Large intestine (tissue), 3 donors: ENCODE measurements around the gene HCFC1. TPM values are rescaled to one million over a fixed set of nuclear protein-coding genes. Genes with fewer than 3 reads are reported as not detected.

Experiments
- DNase-seq, 2 donors: peaks; one replicate each; pipeline versions ENCODE4 v3.0.0 to v3.0.0-alpha.2; 2013
- H3K27ac ChIP-seq: one replicate; pipeline ENCODE4 v1.5.1; 2013; ENCODE audit warnings: low read length
- H3K27me3 ChIP-seq: 2 replicates; pipeline ENCODE4 v1.6.1; 2013; ENCODE audit warnings: low read length; ENCODE audit not compliant: control insufficient read depth, insufficient read depth
- H3K36me3 ChIP-seq: 2 replicates; pipeline ENCODE4 v1.6.1; 2013; ENCODE audit warnings: low read length; ENCODE audit not compliant: control insufficient read depth, insufficient read depth
- H3K4me1 ChIP-seq: one replicate; pipeline ENCODE4 v1.6.1; 2013; ENCODE audit warnings: low read length; ENCODE audit not compliant: control insufficient read depth, insufficient read depth
- H3K4me3 ChIP-seq: one replicate; pipeline ENCODE4 v1.5.1; 2013; ENCODE audit warnings: low read length
- H3K9me3 ChIP-seq: one replicate; pipeline ENCODE4 v1.6.1; 2013; ENCODE audit warnings: mild to moderate bottlenecking, low read depth, low read length, moderate library complexity; ENCODE audit not compliant: control insufficient read depth
- WGBS: methylation state at CpG from one replicate; pipeline ENCODE4 v1.1.5; 2013; ENCODE audit warnings: low lambda C conversion rate; ENCODE audit not compliant: insufficient coverage; 5-methylcytosine and 5-hydroxymethylcytosine counted together
- polyA plus RNA-seq: library from polyadenylated mRNA; unstranded; fragments of 120-200 nt; gene quantifications from one replicate; pipeline ENCODE4 v1.2.1, GENCODE V29; 2013

HCFC1 gene
- polyA plus RNA-seq, 1 donor: 33.3 TPM

DNA sequence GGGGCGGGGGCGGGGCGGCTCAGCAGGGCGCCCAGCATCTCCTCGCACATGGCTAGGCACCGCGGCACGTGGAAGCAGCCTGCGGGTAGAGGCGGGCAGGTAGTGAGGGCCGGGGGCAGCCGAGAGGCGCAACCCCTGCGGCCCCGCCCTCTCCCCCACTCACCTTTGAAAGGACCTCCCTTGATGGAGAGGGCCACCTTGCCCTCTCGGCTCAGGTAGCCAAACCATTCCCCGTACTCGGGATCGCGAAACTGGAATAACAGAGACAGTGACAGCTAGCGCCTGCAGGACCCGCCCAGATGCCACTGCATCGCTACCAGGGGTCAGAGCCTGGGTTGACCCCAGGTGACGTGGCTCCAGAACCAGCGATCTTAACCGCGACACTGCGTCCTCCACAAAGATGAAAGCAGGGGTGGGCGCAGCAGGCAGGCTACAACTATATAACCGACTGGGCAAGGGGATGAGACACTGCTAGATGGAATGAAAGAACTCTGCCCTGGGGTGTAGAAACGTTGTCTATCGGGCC is 36.2 kb downstream of the HCFC1 start:
- peak overlapping the region; percentile 17 for H3K27ac ChIP-seq
- peaks cover 31% of the 10 kb centered on the region for H3K36me3 ChIP-seq
- H3K4me1 ChIP-seq: peaks cover 10% of the 10 kb centered on the region
- no CpG with 5 or more reads among the region's 32 CpGs for WGBS
- peak in 1 of 2 donors; percentile 44 for DNase-seq
- no peaks in the 10 kb centered on the region for H3K27me3 ChIP-seq
- H3K4me3 ChIP-seq: peak overlapping the region; percentile 35
- H3K9me3 ChIP-seq: no peaks in the 10 kb centered on the region

DNA sequence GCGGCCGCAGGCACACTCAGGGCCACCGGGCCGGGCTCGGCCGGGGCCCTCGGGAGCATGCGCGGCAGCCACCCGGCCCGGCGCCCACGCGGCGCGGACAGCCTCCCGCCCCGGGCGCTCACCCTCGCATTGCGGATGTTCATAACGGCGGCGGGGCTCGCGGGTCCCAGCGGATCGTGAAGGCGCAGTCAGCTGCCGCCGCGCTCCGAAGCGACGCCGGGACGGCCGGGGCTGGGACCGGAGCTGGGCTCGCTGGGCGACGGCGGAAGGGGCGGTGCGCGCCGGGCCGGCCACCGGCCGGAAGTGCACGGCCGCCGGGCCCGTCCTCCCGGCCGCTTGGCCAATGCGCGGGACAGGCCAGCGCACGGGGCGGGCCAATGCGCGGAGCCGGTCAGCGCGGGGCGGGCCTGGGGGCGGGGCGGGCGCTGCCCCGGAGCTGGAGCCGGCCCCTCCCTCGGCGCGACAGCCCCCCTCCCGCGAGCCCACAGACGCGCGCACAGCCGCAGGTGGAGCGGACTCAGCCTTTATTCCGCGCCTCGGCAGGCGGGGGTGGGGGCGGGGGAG is 36.8 kb downstream of the HCFC1 start, which contains the start of gene NAA10:
NAA10 (minus strand) TSS at position 276 of the 564 bp plus-strand sequence; CDS start at position 143, 133 bp downstream.
- Histone ChIP-seq H3K4me3 (peak within 1 kb of the TSS; percentile 63), H3K27ac (peak within 1 kb of the TSS; percentile 17), H3K9me3 (no peaks in the 10 kb centered on the region), H3K4me1 (peaks cover 10% of the 10 kb centered on the region), H3K36me3 (peaks cover 32% of the 10 kb centered on the region), H3K27me3 (no peaks in the 10 kb centered on the region)
- no CpG with 5 or more reads among the region's 87 CpGs for WGBS
- DNase-seq: peak; percentile 63 to 73

DNA sequence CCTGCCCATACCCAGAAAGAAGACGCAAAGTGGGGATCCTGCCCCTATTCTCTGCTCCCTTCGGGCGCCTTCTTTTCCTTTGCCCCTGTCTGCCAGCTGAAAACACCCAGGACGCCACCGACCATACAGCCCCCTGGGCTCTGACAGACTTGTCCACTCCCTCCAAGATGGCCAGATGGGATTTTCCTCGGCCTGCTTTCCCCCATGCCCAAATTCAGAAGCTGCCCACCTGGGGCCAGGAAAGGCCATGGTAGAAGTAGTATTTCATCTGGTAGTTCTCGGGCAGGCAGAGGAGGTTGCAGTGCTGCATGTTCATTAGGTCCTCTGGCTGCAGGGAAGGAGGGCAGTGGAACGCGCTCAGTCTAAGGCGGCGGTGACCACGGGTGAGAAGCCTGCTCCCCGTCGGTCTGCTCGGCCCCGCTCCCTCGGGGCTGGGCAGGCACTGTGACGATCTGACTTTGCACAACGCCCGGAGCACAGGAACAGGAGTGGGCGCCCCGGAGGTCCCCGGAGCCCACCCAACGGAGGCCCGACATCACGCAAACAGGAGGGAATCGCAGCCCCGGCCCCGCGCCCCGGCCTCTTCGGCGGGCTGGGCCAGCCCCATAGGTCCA is 37.4 kb downstream of the HCFC1 start:
- Histone ChIP-seq H3K4me3 (peak overlapping the region; percentile 63), H3K27ac (no peak overlapping the region), H3K36me3 (peaks cover 32% of the 10 kb centered on the region), H3K27me3 (no peaks in the 10 kb centered on the region), H3K9me3 (no peaks in the 10 kb centered on the region), H3K4me1 (peaks cover 14% of the 10 kb centered on the region)
- WGBS: no CpG with 5 or more reads among the region's 33 CpGs
- no peak for DNase-seq

DNA sequence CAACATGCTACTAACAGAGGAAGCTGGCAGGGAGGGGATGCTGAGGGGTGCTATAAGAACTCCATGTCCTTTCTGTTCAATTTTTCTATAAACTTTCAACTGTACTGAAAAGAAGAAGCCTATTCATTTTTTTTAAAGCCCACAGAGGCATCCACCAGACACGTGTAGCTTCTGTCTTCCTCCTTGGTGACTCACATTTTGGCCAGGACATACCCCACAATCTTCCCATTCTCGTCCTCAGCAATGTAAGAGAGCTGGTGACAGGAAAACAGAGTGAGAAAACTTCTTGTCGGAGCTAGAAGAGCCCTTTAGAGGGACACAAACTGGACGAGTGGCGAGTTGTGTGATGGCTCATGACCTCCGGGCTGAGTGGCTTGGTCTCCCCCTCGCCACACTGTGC is 37.9 kb downstream of the HCFC1 start:
- no peaks in the 10 kb centered on the region for H3K9me3 ChIP-seq
- no peaks in the 10 kb centered on the region for H3K27me3 ChIP-seq
- peak overlapping the region; percentile 63 for H3K4me3 ChIP-seq
- H3K27ac ChIP-seq: no peak overlapping the region
- peaks cover 19% of the 10 kb centered on the region for H3K4me1 ChIP-seq
- DNase-seq: no peak
- H3K36me3 ChIP-seq: peaks cover 30% of the 10 kb centered on the region
- no CpG with 5 or more reads among the region's 7 CpGs for WGBS

DNA sequence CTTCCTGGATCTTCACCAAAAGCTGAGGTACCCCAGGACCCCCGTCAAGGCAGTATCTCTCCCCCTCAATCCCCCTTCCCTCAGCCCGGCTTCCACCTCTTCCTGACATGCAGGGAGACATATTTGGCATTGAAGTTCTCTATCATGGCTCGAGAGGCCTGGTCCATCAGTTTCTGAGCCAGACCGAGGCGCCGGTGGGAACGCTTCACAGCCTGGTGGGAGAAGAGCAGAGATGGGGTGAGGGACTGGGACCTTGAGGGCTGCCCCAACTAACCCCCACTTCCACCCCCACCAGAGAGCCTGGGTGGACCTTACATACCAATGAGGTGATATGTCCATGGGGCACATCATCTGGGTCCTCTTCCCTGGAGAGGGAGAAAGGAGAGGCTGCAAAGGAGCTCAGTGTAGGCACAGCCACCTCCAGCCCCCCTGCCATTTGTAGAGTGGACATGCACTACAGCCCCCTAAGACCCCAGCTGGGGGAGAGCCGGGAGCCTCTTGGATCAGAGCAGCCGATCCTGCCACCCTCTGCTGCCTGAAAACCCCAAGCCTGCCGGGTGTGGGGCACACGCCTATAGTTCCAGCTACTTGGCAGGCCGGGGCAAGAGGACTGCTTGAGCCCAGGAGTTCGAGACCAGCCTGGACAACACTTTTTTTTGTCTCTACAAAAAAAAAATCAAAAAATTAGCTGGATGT is 39.2 kb downstream of the HCFC1 start:
- Histone ChIP-seq H3K27ac (no peak overlapping the region), H3K4me1 (peaks cover 19% of the 10 kb centered on the region), H3K27me3 (no peaks in the 10 kb centered on the region), H3K4me3 (no peak overlapping the region), H3K9me3 (no peaks in the 10 kb centered on the region), H3K36me3 (peaks cover 30% of the 10 kb centered on the region)
- no CpG with 5 or more reads among the region's 13 CpGs for WGBS
- DNase-seq: no peak

DNA sequence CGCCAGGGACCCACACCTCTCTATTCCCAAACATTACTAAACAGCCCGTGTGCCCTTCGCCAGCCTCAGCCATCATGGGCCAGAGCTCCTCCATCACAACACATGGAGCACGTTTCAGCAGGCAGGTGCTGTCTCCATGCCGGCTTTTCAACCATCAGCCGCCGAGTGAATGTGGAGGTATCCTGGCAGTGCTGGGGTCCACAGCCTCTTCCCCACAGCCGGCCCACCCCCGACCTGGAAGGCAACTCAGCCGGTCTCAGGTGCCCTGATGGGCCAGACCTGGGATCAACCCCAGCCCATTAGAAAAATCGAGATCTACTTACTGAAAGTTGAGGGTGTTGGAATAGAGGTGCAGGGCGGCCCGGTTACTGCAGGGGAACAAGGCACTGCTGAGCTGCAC is 39.9 kb downstream of the HCFC1 start:
- no CpG with 5 or more reads among the region's 13 CpGs for WGBS
- Histone ChIP-seq H3K27ac (no peak overlapping the region), H3K36me3 (peaks cover 30% of the 10 kb centered on the region), H3K9me3 (no peaks in the 10 kb centered on the region), H3K27me3 (no peaks in the 10 kb centered on the region), H3K4me1 (peaks cover 24% of the 10 kb centered on the region), H3K4me3 (no peak overlapping the region)
- DNase-seq: no peak

DNA sequence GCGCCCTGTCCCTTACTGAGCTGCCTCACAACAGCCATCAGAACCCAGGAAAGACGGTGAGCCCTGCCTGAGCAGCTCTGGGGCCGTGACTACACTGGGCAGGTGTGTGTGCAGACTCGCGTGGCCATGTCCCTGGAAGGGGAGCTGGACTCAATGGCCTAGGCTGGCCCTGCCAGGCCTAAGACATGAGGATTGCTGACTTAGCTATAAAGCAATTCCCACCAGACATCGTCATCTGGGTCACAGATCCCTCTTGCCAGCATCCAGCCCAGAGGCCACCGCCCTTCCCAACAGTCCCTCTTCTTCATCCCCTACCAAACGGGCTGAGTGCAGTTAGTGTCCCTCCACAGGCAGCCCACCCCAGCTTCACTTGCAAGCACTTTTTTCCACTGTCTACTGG is 40.5 kb downstream of the HCFC1 start:
- Histone ChIP-seq H3K4me1 (peaks cover 29% of the 10 kb centered on the region), H3K36me3 (peaks cover 30% of the 10 kb centered on the region), H3K9me3 (no peaks in the 10 kb centered on the region), H3K4me3 (no peak overlapping the region), H3K27me3 (no peaks in the 10 kb centered on the region), H3K27ac (no peak overlapping the region)
- no peak for DNase-seq
- no CpG with 5 or more reads among the region's 8 CpGs for WGBS

DNA sequence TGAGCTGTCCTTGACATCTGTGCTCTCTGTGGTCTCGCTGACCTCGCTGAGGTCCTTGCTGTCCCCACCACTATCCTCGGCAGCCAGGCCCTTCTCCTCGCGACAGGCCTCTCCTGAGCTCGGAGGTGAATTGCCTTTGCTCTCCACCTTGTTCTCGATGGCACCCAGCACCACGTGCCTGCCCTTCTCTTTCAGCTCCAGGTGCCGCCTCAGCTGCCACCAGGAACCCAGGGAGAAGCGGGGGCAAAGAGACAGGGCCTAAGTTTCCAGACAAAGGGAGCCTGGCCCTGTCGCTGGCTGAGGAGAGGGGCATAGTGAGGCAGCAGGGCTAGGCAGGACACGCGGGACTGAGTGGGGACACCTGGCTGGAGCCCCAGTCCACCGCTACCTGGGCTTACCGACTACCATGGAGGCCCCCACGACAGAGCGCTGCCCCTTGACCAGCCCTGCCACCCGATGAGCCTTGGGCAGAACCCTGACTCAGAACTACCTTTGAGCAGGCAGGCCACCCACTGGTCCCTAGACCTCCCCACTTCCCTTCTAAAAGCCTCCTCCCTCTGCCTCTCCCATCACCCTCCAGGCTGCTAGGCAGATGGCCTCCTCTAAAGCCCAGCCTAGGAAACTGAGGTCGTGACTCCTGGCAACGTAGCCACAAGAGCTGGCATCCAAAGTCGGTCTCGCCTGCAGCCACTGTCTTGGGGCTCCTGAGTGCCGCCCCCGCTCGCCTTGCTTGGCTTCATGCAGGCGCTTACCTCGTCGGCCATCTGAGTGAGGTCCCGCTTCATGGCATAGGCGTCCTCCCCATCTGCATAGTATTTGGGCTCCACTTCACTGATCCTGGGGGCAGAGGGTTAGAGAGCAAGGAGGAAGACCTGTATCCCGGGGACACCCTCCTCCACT is 41.4 kb downstream of the HCFC1 start:
- no CpG with 5 or more reads among the region's 31 CpGs for whole genome bisulfite sequencing
- Histone ChIP-seq H3K36me3 (peaks cover 30% of the 10 kb centered on the region), H3K9me3 (no peaks in the 10 kb centered on the region), H3K4me1 (peaks cover 30% of the 10 kb centered on the region), H3K27ac (no peak overlapping the region), H3K4me3 (no peak overlapping the region), H3K27me3 (no peaks in the 10 kb centered on the region)
- no peak for DNase-seq

DNA sequence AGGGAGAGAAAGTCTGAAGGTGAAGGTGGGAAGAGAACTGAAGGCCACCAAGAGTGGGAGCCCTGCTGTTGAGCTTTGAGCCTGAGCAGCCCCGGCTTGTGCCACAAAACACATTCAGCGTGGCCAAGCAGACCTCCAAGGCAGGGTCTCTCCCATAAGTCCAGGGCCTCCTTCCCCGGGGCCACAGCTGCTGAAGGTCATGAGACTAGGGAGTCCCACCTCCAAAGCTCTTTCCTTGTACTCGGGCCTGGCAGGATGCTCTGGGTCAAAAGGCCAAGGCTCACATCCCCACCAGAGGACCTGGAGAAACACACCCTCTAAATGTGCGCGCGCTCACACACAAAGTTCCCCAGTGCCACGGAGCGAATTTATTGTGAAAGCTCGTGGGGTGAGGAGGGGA is 42.0 kb downstream of the HCFC1 start:
- Histone ChIP-seq H3K27ac (no peak overlapping the region), H3K9me3 (no peaks in the 10 kb centered on the region), H3K4me1 (peaks cover 34% of the 10 kb centered on the region), H3K4me3 (no peak overlapping the region), H3K27me3 (no peaks in the 10 kb centered on the region), H3K36me3 (peaks cover 30% of the 10 kb centered on the region)
- WGBS: no CpG with 5 or more reads among the region's 10 CpGs
- no peak for DNase-seq

DNA sequence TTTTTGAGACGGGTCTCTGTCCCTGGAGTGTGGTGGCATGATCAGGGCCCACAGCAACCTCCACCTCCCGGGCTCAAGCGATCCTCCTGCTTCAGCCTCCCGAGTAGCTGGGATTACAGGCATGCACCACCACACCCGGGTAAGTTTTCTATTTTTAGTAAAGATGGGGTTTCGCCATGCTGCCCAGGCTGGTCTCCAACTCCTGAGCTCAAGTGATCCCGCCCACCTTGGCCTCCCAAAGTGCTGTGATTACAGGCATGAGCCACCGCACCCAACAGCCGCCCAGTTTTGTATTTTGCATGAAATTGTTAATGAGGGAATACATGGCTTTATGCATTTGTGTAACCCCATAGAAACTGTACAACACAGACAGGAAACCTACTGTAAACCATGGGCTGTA is 42.8 kb downstream of the HCFC1 start:
- no peaks in the 10 kb centered on the region for H3K9me3 ChIP-seq
- no peaks in the 10 kb centered on the region for H3K27me3 ChIP-seq
- peaks cover 37% of the 10 kb centered on the region for H3K4me1 ChIP-seq
- H3K36me3 ChIP-seq: peaks cover 30% of the 10 kb centered on the region
- WGBS: no CpG with 5 or more reads among the region's 9 CpGs
- no peak for DNase-seq
- H3K27ac ChIP-seq: peak overlapping the region; percentile 81
- no peak overlapping the region for H3K4me3 ChIP-seq
